Measurements from ENCODE around the gene DNAJA1.

GRCh38 chr9:33013962-33014664, 11.0 kb upstream of the DNAJA1 start:
- TF ChIP-seq CTCF (IDR thresholded peaks at IDR 0.05; ENCODE audit: poor library complexity) (no peak), EZH2phosphoT487 (IDR thresholded peaks at IDR 0.05; ENCODE audit: low read depth, severe bottlenecking, unreplicated experiment) (no peak), EZH2 (IDR thresholded peaks at IDR 0.05; ENCODE audit: borderline replicate concordance) (no peak)

Data from hepatocyte (in vitro differentiated cells).